Spleen (tissue), 11 donors: ENCODE results near the gene NRG3. TPM values are rescaled to one million over a fixed set of nuclear protein-coding genes. Genes with fewer than 3 reads are reported as not detected.

Source experiments
- DNase-seq: peaks from one replicate; pipeline ENCODE4 v3.0.0-alpha.2; 2020
- H3K27ac ChIP-seq, 8 donors: fragments of 200-600 bp; sonication (generic) in 7 of 8; 1 replicate in 4 of 8; 2 replicates in 4 of 8; pipeline versions ENCODE4 v1.5.0 to v1.8.0; 2016 to 2021; ENCODE audit warnings: inconsistent platforms in 4 of 8, mild to moderate bottlenecking in 4 of 8, moderate library complexity in 1 of 8
- H3K27me3 ChIP-seq, 7 donors: fragments of 200-600 bp; sonication (generic) in 6 of 7; replicated peaks in 1 of 7; 1 replicate in 4 of 7; 2 replicates in 3 of 7; pipeline versions ENCODE4 v1.5.0 to v1.8.0; 2016 to 2021; ENCODE audit warnings: inconsistent platforms in 3 of 7, mild to moderate bottlenecking in 1 of 7
- H3K36me3 ChIP-seq, 6 donors: fragments of 200-600 bp; sonication (generic) in 5 of 6; 1 replicate in 4 of 6; 2 replicates in 2 of 6; pipeline versions ENCODE4 v1.5.0 to v1.8.0; 2016 to 2021; ENCODE audit warnings: inconsistent platforms in 2 of 6
- H3K4me1 ChIP-seq, 6 donors: fragments of 200-600 bp; sonication (generic) in 5 of 6; 1 replicate in 3 of 6; 2 replicates in 3 of 6; pipeline versions ENCODE4 v1.5.0 to v1.8.0; 2016 to 2021; ENCODE audit warnings: inconsistent platforms in 3 of 6
- H3K4me3 ChIP-seq, 8 donors: fragments of 200-600 bp; sonication (generic) in 7 of 8; 1 replicate in 4 of 8; 2 replicates in 4 of 8; pipeline versions ENCODE4 v1.5.0 to v1.8.0; 2016 to 2021; ENCODE audit warnings: inconsistent platforms in 4 of 8, mild to moderate bottlenecking in 4 of 8, moderate library complexity in 2 of 8
- H3K9me3 ChIP-seq, 8 donors: fragments of 200-600 bp; sonication (generic) in 7 of 8; 1 replicate in 4 of 8; 2 replicates in 4 of 8; pipeline versions ENCODE4 v1.5.0 to v1.8.0; 2016 to 2021; ENCODE audit warnings: inconsistent platforms in 4 of 8
- POLR2A ChIP-seq, 3 donors: fragments of 450-650 bp; IDR thresholded peaks; one replicate each; pipeline ENCODE4 v1.5.1; 2017; ENCODE audit warnings: antibody characterized with exemption in 3 of 3, mild to moderate bottlenecking in 1 of 3
- POLR2AphosphoS5 ChIP-seq, 3 donors: sonication (generic); formaldehyde crosslinking; IDR thresholded peaks; one replicate each; pipeline ENCODE4 v1.5.1; 2017; ENCODE audit warnings: antibody characterized with exemption in 3 of 3
- WGBS, 5 donors: extraction: QIAGEN DNeasy Blood & Tissue Kit in 3 of 5; methylation state at CpG; one replicate each; pipeline versions ENCODE4 v1.1.5 to v1.1.7; 2013 to 2018; 5-methylcytosine and 5-hydroxymethylcytosine counted together
- intact Hi-C: fragments of 100-400 bp; cut with DNase I; formaldehyde crosslinking; loops from one replicate; pipeline ENCODE4 v1.15.0; 2023; ENCODE audit warnings: low total_unique reads
- polyA plus RNA-seq, 3 donors: library from polyadenylated mRNA; stranded (reverse); fragments of 200-250 nt; gene quantifications; one replicate each; pipeline ENCODE4 v1.2.1, GENCODE V29; 2013
- total RNA-seq, 7 donors: library from RNA; depleted of rRNA in 3 of 7; stranded (reverse); fragments of >200 nt in 3 of 7; fragmentation: NEBNext Ultra II Directional in 4 of 7; extraction: Animal tissue kit (Norgen Biotek cat#: 25700) in 4 of 7; gene quantifications; one replicate each; pipeline versions ENCODE4 v1.1.0 to v1.2.1, GENCODE V29; 2016 to 2021
- TF ChIP-seq, protein P1 (sequence below), 11 experiments: fragments of 200-600 bp in 7 of 11; fragments of 450-650 bp in 4 of 11; sonication (generic) in 4 of 11; IDR thresholded peaks in 8 of 11; conservative IDR thresholded peaks in 3 of 11; 1 replicate in 7 of 11; 2 replicates in 4 of 11; pipeline versions ENCODE4 v1.4.0 to v1.8.0; 2016 to 2021; ENCODE audit warnings: antibody characterized with exemption in 11 of 11, inconsistent platforms in 4 of 11, mild to moderate bottlenecking in 1 of 11
- donor health status: healthy with polysubstance abuse.
- donor health status: DM: no; HTN: no; CAD: no; lungs with moderate emphysema.
- donor health status: DM: no; HTN: no; CAD: no.
- donor health status: Bipolar disorder and iron deficiency.
- donor health status: healthy.
- donor health status: DM: no; HTN: no; CAD: no.
- donor health status: DM: yes; HTN: yes; CAD: no.

NRG3 gene
- total and polyA plus RNA-seq, 10 donors, result 0.10 to 0.22 (median 0.21) TPM; not detected in 7

DNA sequence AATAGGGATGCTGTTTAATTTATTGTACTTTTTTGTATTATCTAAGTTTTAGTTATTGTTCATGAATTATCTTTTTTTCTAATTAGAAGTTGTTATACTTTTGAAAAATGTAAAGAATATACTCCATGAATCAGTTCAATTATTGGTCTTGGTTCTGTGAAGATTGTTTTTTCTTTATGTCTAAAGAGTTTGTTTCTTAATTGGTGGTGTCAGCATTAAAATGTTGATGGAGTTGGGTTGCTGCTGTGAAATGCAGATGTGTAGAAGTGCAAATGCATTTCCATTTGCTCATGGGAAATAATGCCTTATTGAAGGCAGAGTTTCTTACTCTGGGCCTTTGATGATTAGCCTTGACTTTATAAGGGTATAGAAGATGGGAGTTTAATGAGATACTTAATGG, 11.9 kb downstream of the NRG3 start:
- intact Hi-C loops, result no loop called here
- TF ChIP-seq POLR2A (IDR thresholded peaks at IDR 0.05) (no peak), POLR2AphosphoS5 (IDR thresholded peaks at IDR 0.05) (no peak)
- TF ChIP-seq, protein P1, sequence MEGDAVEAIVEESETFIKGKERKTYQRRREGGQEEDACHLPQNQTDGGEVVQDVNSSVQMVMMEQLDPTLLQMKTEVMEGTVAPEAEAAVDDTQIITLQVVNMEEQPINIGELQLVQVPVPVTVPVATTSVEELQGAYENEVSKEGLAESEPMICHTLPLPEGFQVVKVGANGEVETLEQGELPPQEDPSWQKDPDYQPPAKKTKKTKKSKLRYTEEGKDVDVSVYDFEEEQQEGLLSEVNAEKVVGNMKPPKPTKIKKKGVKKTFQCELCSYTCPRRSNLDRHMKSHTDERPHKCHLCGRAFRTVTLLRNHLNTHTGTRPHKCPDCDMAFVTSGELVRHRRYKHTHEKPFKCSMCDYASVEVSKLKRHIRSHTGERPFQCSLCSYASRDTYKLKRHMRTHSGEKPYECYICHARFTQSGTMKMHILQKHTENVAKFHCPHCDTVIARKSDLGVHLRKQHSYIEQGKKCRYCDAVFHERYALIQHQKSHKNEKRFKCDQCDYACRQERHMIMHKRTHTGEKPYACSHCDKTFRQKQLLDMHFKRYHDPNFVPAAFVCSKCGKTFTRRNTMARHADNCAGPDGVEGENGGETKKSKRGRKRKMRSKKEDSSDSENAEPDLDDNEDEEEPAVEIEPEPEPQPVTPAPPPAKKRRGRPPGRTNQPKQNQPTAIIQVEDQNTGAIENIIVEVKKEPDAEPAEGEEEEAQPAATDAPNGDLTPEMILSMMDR (IDR thresholded peaks at IDR 0.05 in 8 of 11, conservative IDR thresholded peaks at IDR 0.05 in 3 of 11), result no peak

DNA sequence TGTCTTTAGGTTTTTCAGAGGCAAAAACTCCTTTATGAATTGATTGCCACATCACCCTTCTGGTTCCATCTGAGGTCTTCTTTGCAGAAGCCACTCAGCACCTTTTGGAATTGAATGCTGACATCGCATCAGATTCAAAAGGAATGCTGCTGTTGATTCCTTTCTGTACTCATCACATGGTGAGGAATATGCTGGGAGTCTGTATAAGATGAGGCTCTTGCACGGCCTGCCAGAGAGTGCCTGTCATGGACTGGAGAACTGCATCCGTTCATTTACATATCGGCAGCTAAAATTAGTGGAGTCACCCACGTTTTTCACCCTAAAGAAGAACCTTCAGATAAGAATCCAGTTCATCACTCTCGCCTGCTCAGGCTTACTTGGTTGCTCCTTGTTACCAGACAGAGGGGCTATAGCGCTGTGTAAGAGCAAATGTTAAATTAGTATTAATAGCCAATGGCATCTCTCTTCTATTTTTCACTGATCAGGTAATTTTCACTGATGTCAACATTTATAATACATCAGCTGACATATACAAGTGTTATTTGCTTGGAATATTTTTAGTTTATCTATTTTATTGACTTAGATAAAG, 14.3 kb downstream of the NRG3 start:
- WGBS, 5 donors, result 73 to 81% (median 76%) methylated on average over 7 of the region's 7 CpGs
- no peaks in the 10 kb centered on the region for H3K9me3 ChIP-seq
- no peaks in the 10 kb centered on the region for H3K4me1 ChIP-seq
- H3K4me3 ChIP-seq, result no peak overlapping the region
- no peak for TF ChIP-seq POLR2A (IDR thresholded peaks at IDR 0.05)
- TF ChIP-seq, protein P1 (IDR thresholded peaks at IDR 0.05 in 8 of 11, conservative IDR thresholded peaks at IDR 0.05 in 3 of 11), result no peak
- no peak for TF ChIP-seq POLR2AphosphoS5 (IDR thresholded peaks at IDR 0.05)
- H3K36me3 ChIP-seq, result no peaks in the 10 kb centered on the region
- no peaks in the 10 kb centered on the region for H3K27me3 ChIP-seq
- intact Hi-C loops, result no loop called here
- DNase-seq, result no peak
- no peak overlapping the region for H3K27ac ChIP-seq

More for the DNA sequence above, 11.9 kb downstream of the NRG3 start:
- Histone ChIP-seq H3K4me3 (no peak overlapping the region), H3K36me3 (no peaks in the 10 kb centered on the region), H3K9me3 (no peaks in the 10 kb centered on the region), H3K4me1 (no peaks in the 10 kb centered on the region), H3K27ac (no peak overlapping the region), H3K27me3 (no peaks in the 10 kb centered on the region)
- DNase-seq, result no peak

DNA sequence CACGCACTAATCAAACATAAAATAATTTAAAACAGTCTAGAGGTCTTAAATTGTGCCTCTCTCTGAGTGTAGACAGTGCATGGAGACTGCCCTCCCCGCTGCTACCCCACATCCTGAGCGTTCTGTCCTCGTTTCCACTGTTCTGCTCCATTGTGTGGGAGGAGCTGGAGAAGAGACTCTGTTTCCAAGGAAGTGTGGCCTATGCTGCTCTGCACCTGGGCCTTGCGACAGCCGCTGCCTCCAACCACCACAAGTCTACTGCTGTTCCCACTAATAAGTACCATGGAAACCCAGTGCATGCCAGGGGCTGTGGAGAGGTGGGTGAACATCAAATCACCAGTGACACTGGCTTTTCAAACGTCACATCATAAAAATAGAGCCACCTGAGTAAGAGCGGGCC, 19.6 kb downstream of the NRG3 start:
- DNase-seq, result no peak
- intact Hi-C loops, result no loop called here
- Histone ChIP-seq H3K4me1 (no peaks in the 10 kb centered on the region), H3K9me3 (no peaks in the 10 kb centered on the region), H3K27ac (no peak overlapping the region), H3K36me3 (no peaks in the 10 kb centered on the region), H3K4me3 (no peak overlapping the region), H3K27me3 (no peaks in the 10 kb centered on the region)
- 76 to 83% (median 80%) methylated on average over 8 of the region's 8 CpGs for WGBS, 5 donors
- TF ChIP-seq POLR2A (IDR thresholded peaks at IDR 0.05) (no peak), POLR2AphosphoS5 (IDR thresholded peaks at IDR 0.05) (no peak)
- TF ChIP-seq, protein P1 (IDR thresholded peaks at IDR 0.05 in 8 of 11, conservative IDR thresholded peaks at IDR 0.05 in 3 of 11), result no peak

DNA sequence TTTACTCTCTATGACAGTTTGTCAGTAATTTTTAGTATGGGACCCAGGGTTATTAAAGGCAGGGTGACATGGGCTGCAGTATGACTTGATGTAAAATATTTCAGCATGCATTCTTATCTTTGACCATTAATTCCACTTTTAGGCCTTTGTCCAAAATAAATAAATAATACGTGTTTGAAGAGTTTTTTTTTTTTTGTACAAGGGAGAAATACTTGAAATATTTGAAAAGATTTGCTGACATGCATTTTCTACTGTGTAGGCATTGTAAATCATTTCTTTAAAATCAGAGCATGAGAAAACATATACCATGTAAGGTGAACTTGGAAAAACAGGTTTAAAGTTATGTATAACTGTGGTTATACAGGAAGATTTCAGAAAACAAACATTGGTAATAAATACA, 23.5 kb downstream of the NRG3 start:
- H3K27ac ChIP-seq, result no peak overlapping the region
- no peaks in the 10 kb centered on the region for H3K4me1 ChIP-seq
- 35 to 60% (median 53%) methylated on average over 1 of the region's 1 CpG for WGBS, 5 donors
- no peaks in the 10 kb centered on the region for H3K36me3 ChIP-seq
- TF ChIP-seq POLR2A (IDR thresholded peaks at IDR 0.05) (no peak), POLR2AphosphoS5 (IDR thresholded peaks at IDR 0.05) (no peak)
- TF ChIP-seq, protein P1 (IDR thresholded peaks at IDR 0.05 in 8 of 11, conservative IDR thresholded peaks at IDR 0.05 in 3 of 11), result no peak
- DNase-seq, result no peak
- no peaks in the 10 kb centered on the region for H3K27me3 ChIP-seq
- H3K4me3 ChIP-seq, result no peak overlapping the region
- H3K9me3 ChIP-seq, result no peaks in the 10 kb centered on the region
- intact Hi-C loops, result no loop called here
